ENCODE results near the gene AFDN. TPM values are rescaled to one million over a fixed set of nuclear protein-coding genes. Genes with fewer than 3 reads are reported as not detected.
"Not testable (repeated sequence)": the region's sequence is repeated elsewhere in the genome, so short reads cannot be mapped to it uniquely, and the experiment has no call there.

AFDN gene
- polyA plus RNA-seq, 3 donors from 2014 or later = 0.27 to 1.5 TPM; not detected in 1

DNA sequence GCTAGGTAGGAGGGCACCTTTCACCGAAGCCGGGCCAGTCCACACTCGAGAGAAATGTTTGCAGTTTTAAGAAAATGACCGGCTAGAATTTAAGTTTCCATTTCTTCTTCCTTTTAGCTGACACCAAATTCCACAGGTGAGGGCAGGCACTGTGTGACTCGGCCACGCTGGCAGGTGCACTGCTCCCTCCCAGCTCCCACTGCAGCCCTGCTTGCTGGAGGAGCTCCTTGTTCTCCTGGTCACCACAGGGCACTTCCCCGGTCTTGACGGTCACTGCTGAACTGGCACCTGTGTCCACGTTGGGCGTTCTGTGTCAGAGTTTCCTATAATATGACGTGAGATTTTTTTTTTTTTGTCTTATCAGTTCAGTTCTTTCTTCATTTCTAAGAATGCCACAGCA, 167.1 kb downstream of the AFDN start:
- H3K4me3 Mint-ChIP-seq = no peak overlapping the region
- peaks cover 0 to 2% (median 0%) of the 10 kb centered on the region in 3 donors for H3K27me3 Mint-ChIP-seq (ENCODE audit: low read depth in 3 of 3)
- H3K4me1 Mint-ChIP-seq = no peaks in the 10 kb centered on the region
- DNase-seq = no peak
- peaks cover 0 to 1% (median 0%) of the 10 kb centered on the region in 6 donors for H3K9me3 Mint-ChIP-seq
- no peak overlapping the region for H3K27ac Mint-ChIP-seq
- H3K36me3 Mint-ChIP-seq = no peaks in the 10 kb centered on the region

GRCh38 chr6:167995302-167995701, 168.6 kb downstream of the AFDN start:
- H3K27me3 Mint-ChIP-seq (ENCODE audit: low read depth in 3 of 3) = peaks cover 0 to 2% (median 0%) of the 10 kb centered on the region in 3 donors
- H3K27ac Mint-ChIP-seq = no peak overlapping the region
- H3K4me3 Mint-ChIP-seq = no peak overlapping the region
- no peak for DNase-seq
- H3K9me3 Mint-ChIP-seq = peaks cover 0 to 1% (median 0%) of the 10 kb centered on the region in 6 donors
- no peaks in the 10 kb centered on the region for H3K4me1 Mint-ChIP-seq
- H3K36me3 Mint-ChIP-seq = no peaks in the 10 kb centered on the region

DNA sequence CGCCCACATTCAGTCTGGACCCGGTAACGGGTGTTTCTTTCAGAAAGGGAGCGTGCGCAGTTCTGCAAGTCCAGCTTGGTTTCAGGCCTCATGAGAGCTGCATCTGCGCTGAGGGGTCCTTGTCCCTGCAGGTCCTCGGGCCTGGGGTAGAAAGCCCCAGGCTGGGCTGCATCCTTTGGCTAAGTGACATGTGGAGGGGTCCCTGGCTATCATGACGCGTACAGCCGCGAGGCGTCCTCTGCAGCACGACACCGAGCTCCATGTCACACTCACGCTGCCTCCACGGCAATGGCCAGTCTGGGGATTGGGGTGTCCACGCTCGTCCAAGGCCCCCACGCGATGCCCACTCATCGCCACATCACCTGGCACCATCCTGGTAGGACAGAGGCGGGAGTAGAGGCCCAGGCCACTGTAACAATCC, 169.0 kb downstream of the AFDN start:
- H3K4me3 Mint-ChIP-seq = no peak overlapping the region
- H3K27ac Mint-ChIP-seq = no peak overlapping the region
- H3K4me1 Mint-ChIP-seq = no peaks in the 10 kb centered on the region
- DNase-seq = no peak
- H3K9me3 Mint-ChIP-seq = peaks cover 0 to 1% (median 0%) of the 10 kb centered on the region in 6 donors
- H3K27me3 Mint-ChIP-seq (ENCODE audit: low read depth in 3 of 3) = peaks cover 0 to 2% (median 1%) of the 10 kb centered on the region in 3 donors
- H3K36me3 Mint-ChIP-seq = no peaks in the 10 kb centered on the region

- peaks cover 0 to 2% (median 1%) of the 10 kb centered on the region in 3 donors for H3K27me3 Mint-ChIP-seq (ENCODE audit: low read depth in 3 of 3)
- H3K4me3 Mint-ChIP-seq = peak overlapping the region in 1 of 5 donors; percentile 40
- peaks cover 0 to 1% (median 0%) of the 10 kb centered on the region in 6 donors for H3K9me3 Mint-ChIP-seq
- no peaks in the 10 kb centered on the region for H3K36me3 Mint-ChIP-seq
- H3K4me1 Mint-ChIP-seq = no peaks in the 10 kb centered on the region
- H3K27ac Mint-ChIP-seq = no peak overlapping the region
- no peak for DNase-seq
Measured at GRCh38 chr6:167996424-167997199, 169.9 kb downstream of the AFDN start.

- H3K27me3 Mint-ChIP-seq (ENCODE audit: low read depth in 3 of 3) = peaks cover 0 to 2% (median 1%) of the 10 kb centered on the region in 3 donors
- H3K4me3 Mint-ChIP-seq = peak within 1 kb of the TSS in 2 of 5 donors; percentile 40 to 41
- H3K4me1 Mint-ChIP-seq = no peaks in the 10 kb centered on the region
- H3K36me3 Mint-ChIP-seq = no peaks in the 10 kb centered on the region
- DNase-seq = no peak
- H3K27ac Mint-ChIP-seq = peak within 1 kb of the TSS in 1 of 6 donors; percentile 36
- peaks cover 0 to 1% (median 0%) of the 10 kb centered on the region in 6 donors for H3K9me3 Mint-ChIP-seq
Measured at GRCh38 chr6:167997642-167998041, 170.9 kb downstream of the AFDN start, which contains the start of gene KIF25. Gene KIF25 (plus strand): TSS chr6:167997671. CDS start chr6:168029586, 31,915 bp downstream.

DNA sequence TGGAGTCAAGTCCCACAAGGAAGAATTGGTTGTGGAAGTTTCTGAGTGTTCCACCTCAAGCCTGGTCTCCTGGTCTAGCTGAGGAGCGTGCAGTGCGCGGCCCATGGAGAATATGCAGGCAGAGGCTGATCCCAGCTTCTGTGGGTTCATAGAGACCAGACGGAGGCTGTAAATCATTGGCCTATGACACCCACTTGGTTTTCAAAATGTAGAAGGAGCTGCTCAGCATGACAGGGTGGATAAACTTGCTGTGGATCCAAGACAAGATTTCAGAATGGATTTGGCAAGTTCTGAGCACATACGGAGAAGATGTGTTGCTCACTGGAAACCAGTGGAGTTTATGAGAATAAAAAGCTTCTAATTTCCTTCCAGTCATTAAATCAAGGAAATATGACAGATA, 171.5 kb downstream of the AFDN start:
- H3K27ac Mint-ChIP-seq = no peak overlapping the region
- no peaks in the 10 kb centered on the region for H3K4me1 Mint-ChIP-seq
- peaks cover 0 to 4% (median 1%) of the 10 kb centered on the region in 3 donors for H3K27me3 Mint-ChIP-seq (ENCODE audit: low read depth in 3 of 3)
- no peaks in the 10 kb centered on the region for H3K36me3 Mint-ChIP-seq
- H3K9me3 Mint-ChIP-seq = peaks cover 0 to 2% (median under 1%) of the 10 kb centered on the region in 6 donors
- DNase-seq = no peak
- no peak overlapping the region for H3K4me3 Mint-ChIP-seq

- no peak overlapping the region for H3K4me3 Mint-ChIP-seq
- H3K4me1 Mint-ChIP-seq = no peaks in the 10 kb centered on the region
- H3K27ac Mint-ChIP-seq = no peak overlapping the region
- H3K36me3 Mint-ChIP-seq = no peaks in the 10 kb centered on the region
- no peak for DNase-seq
- peaks cover 0 to 3% (median under 1%) of the 10 kb centered on the region in 6 donors for H3K9me3 Mint-ChIP-seq
- peaks cover 0 to 5% (median 3%) of the 10 kb centered on the region in 3 donors for H3K27me3 Mint-ChIP-seq (ENCODE audit: low read depth in 3 of 3)
Measured at GRCh38 chr6:168000198-168001028, 173.7 kb downstream of the AFDN start.

DNA sequence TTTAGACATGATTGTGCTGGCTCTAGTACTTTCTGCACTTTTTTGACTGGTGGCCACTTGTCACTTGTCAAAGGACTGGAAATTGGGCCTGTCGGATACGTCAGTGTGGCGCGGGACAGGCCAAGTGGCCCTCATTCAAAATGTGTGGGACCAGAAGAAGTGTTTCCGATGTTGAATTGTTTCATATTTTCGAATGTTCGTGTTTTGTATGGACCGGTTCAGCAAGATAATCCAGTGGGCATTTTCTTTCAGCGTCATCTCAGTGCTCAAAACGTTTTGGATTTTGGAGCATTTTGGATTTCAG, 174.3 kb downstream of the AFDN start:
- Mint-ChIP-seq H3K4me3 (no peak overlapping the region), H3K36me3 (no peaks in the 10 kb centered on the region), H3K27ac (no peak overlapping the region), H3K4me1 (no peaks in the 10 kb centered on the region), H3K27me3 (ENCODE audit: low read depth in 3 of 3) (peaks cover 0 to 5% (median 3%) of the 10 kb centered on the region in 3 donors), H3K9me3 (peaks cover 0 to 3% (median under 1%) of the 10 kb centered on the region in 6 donors)
- DNase-seq = no peak

DNA sequence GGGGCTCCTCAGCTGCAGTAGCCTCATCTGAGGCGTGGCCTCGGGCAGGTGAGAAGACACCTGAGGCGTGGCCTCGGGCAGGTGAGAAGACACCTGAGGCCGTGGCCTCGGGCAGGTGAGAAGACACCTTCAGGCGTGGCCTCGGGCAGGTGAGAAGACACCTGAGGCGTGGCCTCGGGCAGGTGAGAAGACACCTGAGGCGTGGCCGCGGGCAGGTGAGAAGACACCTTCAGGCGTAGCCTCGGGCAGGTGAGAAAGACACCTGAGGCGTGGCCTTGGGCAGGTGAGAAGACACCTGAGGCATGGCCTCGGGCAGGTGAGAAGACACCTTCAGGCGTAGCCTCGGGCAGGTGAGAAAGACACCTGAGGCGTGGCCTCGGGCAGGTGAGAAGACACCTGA, 174.8 kb downstream of the AFDN start:
- H3K27me3 Mint-ChIP-seq (ENCODE audit: low read depth in 3 of 3); H3K4me3 Mint-ChIP-seq; DNase-seq; H3K4me1 Mint-ChIP-seq; H3K9me3 Mint-ChIP-seq; H3K36me3 Mint-ChIP-seq; H3K27ac Mint-ChIP-seq: not testable (repeated sequence)

DNA sequence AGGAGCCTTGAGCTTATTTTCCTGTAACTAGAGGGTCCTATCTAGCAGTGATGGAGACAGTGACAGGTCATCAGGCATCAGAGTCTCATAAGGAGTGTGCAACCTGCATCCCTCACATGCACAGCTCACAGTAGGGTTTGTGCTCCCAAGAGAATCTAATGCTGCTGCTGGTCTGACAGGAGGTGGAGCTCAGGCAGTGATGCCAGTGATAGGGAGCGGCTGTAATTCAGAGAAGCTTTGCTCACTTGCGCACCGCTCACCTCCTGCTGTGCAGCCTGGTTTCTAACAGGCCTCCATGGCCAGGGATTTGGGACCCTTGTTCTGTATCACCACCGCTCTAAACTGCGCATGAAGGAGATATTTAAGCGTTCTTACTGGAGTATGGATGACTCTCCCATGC, 176.1 kb downstream of the AFDN start:
- H3K27me3 Mint-ChIP-seq (ENCODE audit: low read depth in 3 of 3) = peaks cover 0 to 5% (median 3%) of the 10 kb centered on the region in 3 donors
- DNase-seq = no peak
- no peak overlapping the region for H3K27ac Mint-ChIP-seq
- no peak overlapping the region for H3K4me3 Mint-ChIP-seq
- no peaks in the 10 kb centered on the region for H3K36me3 Mint-ChIP-seq
- peaks cover 0 to 3% (median 0%) of the 10 kb centered on the region in 6 donors for H3K9me3 Mint-ChIP-seq
- no peaks in the 10 kb centered on the region for H3K4me1 Mint-ChIP-seq

- H3K27me3 Mint-ChIP-seq (ENCODE audit: low read depth in 3 of 3) = peaks cover 2 to 5% (median 3%) of the 10 kb centered on the region in 3 donors
- H3K9me3 Mint-ChIP-seq = peaks cover 0 to 3% (median 0%) of the 10 kb centered on the region in 6 donors
- H3K4me1 Mint-ChIP-seq = no peaks in the 10 kb centered on the region
Measured at GRCh38 chr6:168004023-168004422, 177.3 kb downstream of the AFDN start.

GRCh38 chr6:168004945-168005344, 178.2 kb downstream of the AFDN start:
- no peak for DNase-seq
- Mint-ChIP-seq H3K36me3 (no peaks in the 10 kb centered on the region), H3K27me3 (ENCODE audit: low read depth in 3 of 3) (peaks cover 2 to 5% (median 3%) of the 10 kb centered on the region in 3 donors), H3K9me3 (peaks cover 0 to 4% (median 0%) of the 10 kb centered on the region in 6 donors), H3K4me3 (no peak overlapping the region), H3K27ac (no peak overlapping the region), H3K4me1 (no peaks in the 10 kb centered on the region)

More at GRCh38 chr6:168004023-168004422, 177.3 kb downstream of the AFDN start:
- Mint-ChIP-seq H3K36me3 (no peaks in the 10 kb centered on the region), H3K4me3 (no peak overlapping the region), H3K27ac (no peak overlapping the region)
- no peak for DNase-seq

DNA sequence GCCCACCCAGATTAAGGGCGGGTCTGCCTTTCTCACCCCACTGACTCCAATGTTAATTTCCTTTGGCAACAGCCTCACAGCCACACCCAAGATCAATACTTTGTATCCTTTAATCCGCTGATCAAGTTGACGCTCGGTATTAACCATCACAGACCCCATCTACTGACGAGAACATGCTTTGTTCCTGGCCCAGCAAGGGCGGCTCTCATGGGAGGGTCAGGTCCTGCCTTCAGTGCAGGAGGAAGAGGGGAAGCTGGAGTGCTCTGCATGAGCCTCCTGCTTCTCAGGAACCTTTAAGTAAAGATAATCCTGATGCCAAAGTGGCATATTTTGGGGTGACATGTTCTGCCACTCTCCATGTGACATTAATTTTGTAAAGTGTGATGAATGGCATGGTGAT, 179.1 kb downstream of the AFDN start:
- H3K27me3 Mint-ChIP-seq (ENCODE audit: low read depth in 3 of 3) = peaks cover 2 to 7% (median 2%) of the 10 kb centered on the region in 3 donors
- no peaks in the 10 kb centered on the region for H3K4me1 Mint-ChIP-seq
- H3K4me3 Mint-ChIP-seq = no peak overlapping the region
- no peak overlapping the region for H3K27ac Mint-ChIP-seq
- peaks cover 1 to 11% (median 5%) of the 10 kb centered on the region in 6 donors for H3K9me3 Mint-ChIP-seq
- H3K36me3 Mint-ChIP-seq = peaks cover 0 to 2% (median 0%) of the 10 kb centered on the region in 3 donors
- no peak for DNase-seq

Data from immature natural killer cell (primary cell).